Measurements from ENCODE around the gene CROCC.

DNA sequence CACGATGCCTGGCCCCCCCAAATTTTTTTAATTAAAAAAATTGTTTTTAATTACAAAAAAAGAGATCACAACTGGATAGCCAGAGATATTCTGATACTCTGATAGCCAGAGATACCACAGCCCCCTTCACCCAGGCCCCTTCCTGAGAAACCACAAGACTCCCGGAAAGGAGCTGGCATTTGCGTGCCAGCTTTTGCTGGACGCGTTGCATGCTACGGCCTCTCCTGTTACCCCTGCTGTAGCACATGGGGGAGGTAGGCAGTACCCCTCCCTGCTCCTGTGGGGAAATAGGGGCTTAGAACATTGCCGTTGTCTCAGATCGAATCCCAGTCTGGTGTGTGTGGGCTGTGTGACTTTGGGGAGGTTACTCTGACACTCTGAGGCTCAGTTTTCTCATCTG, 36.0 kb downstream of the CROCC start:
- TF ChIP-seq POLR2AphosphoS5 (IDR thresholded peaks at IDR 0.05): no peak
- TF ChIP-seq, protein P1, sequence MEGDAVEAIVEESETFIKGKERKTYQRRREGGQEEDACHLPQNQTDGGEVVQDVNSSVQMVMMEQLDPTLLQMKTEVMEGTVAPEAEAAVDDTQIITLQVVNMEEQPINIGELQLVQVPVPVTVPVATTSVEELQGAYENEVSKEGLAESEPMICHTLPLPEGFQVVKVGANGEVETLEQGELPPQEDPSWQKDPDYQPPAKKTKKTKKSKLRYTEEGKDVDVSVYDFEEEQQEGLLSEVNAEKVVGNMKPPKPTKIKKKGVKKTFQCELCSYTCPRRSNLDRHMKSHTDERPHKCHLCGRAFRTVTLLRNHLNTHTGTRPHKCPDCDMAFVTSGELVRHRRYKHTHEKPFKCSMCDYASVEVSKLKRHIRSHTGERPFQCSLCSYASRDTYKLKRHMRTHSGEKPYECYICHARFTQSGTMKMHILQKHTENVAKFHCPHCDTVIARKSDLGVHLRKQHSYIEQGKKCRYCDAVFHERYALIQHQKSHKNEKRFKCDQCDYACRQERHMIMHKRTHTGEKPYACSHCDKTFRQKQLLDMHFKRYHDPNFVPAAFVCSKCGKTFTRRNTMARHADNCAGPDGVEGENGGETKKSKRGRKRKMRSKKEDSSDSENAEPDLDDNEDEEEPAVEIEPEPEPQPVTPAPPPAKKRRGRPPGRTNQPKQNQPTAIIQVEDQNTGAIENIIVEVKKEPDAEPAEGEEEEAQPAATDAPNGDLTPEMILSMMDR (IDR thresholded peaks at IDR 0.05): no peak

Data from transverse colon (tissue), 4 donors.